CD8-positive, alpha-beta memory T cell (primary cell): ENCODE measurements around the gene IFIT5. TPM values are rescaled to one million over a fixed set of nuclear protein-coding genes. Genes with fewer than 3 reads are reported as not detected.
A peak's percentile ranks its signal among the peaks of the same experiment; 100 is the strongest.

ENCODE experiments used
- CTCF ChIA-PET: fragments of 350-600 bp; sonication (Branson Sonifier 250); formaldehyde crosslinking; loops from one replicate; lab custom pipeline; 2021; ENCODE audit warnings: antibody characterized with exemption; lab: Charles Lee
- POLR2A ChIA-PET: fragments of 350-600 bp; sonication (Branson Sonifier 250); formaldehyde crosslinking; loops from one replicate; lab custom pipeline; 2021; ENCODE audit warnings: antibody characterized with exemption; lab: Charles Lee
- DNase-seq, 5 donors: peaks; one replicate each; pipeline versions ENCODE4 v3.0.0 to v3.0.0-alpha.2; 2020 to 2022; ENCODE audit warnings: mixed read lengths in 1 of 5
- H3K27ac ChIP-seq: one replicate; pipeline ENCODE4 v1.7.0; 2013; ENCODE audit warnings: low read depth, mild to moderate bottlenecking, low read length, moderate library complexity
- H3K27me3 ChIP-seq: 2 replicates; pipeline ENCODE4 v1.7.0; 2013; ENCODE audit warnings: low read length, mild to moderate bottlenecking; ENCODE audit not compliant: insufficient read depth, poor library complexity, severe bottlenecking
- H3K36me3 ChIP-seq: 2 replicates; pipeline ENCODE4 v1.7.0; 2013; ENCODE audit warnings: mild to moderate bottlenecking, low read length, moderate library complexity; ENCODE audit not compliant: insufficient read depth
- H3K4me1 ChIP-seq: 2 replicates; pipeline ENCODE4 v1.7.0; 2013; ENCODE audit warnings: mild to moderate bottlenecking, low read length, moderate library complexity; ENCODE audit not compliant: insufficient read depth
- H3K4me3 ChIP-seq: 2 replicates; pipeline ENCODE4 v1.7.0; 2013; ENCODE audit warnings: mild to moderate bottlenecking, low read length
- H3K9me3 ChIP-seq: 2 replicates; pipeline ENCODE4 v1.7.0; 2013; ENCODE audit warnings: mild to moderate bottlenecking, low read length
- H3K27ac Mint-ChIP-seq, 8 donors: one replicate each; pipeline ENCODE4 v1.8.0; 2020 to 2021; ENCODE audit warnings: mixed read lengths in 8 of 8, mild to moderate bottlenecking in 6 of 8, inconsistent platforms in 3 of 8, moderate library complexity in 3 of 8
- H3K27me3 Mint-ChIP-seq, 2 donors: one replicate each; pipeline ENCODE4 v1.8.0; 2020 to 2021; ENCODE audit warnings: mixed read lengths in 2 of 2, mild to moderate bottlenecking in 1 of 2, moderate library complexity in 1 of 2
- H3K36me3 Mint-ChIP-seq, 3 donors: one replicate each; pipeline ENCODE4 v1.8.0; 2020 to 2021; ENCODE audit warnings: mixed read lengths in 3 of 3, inconsistent platforms in 1 of 3, mild to moderate bottlenecking in 1 of 3
- H3K4me1 Mint-ChIP-seq, 3 donors: one replicate each; pipeline ENCODE4 v1.8.0; 2020 to 2021; ENCODE audit warnings: mixed read lengths in 3 of 3, inconsistent platforms in 1 of 3, mild to moderate bottlenecking in 1 of 3
- H3K4me3 Mint-ChIP-seq, 7 donors: one replicate each; pipeline ENCODE4 v1.8.0; 2020 to 2021; ENCODE audit warnings: mixed read lengths in 7 of 7, mild to moderate bottlenecking in 6 of 7, moderate library complexity in 4 of 7, inconsistent platforms in 2 of 7
- H3K9me3 Mint-ChIP-seq, 5 donors: one replicate each; pipeline ENCODE4 v1.8.0; 2020 to 2022; ENCODE audit warnings: mixed read lengths in 5 of 5, mild to moderate bottlenecking in 3 of 5, moderate library complexity in 2 of 5, inconsistent platforms in 1 of 5
- polyA plus RNA-seq: library from polyadenylated mRNA; unstranded; fragments of 300-500 nt; fragmentation: Illumina TruSeq; gene quantifications from one replicate; pipeline ENCODE4 v1.2.3, GENCODE V29; 2021
- total RNA-seq, 2 experiments: library from RNA; stranded (reverse); gene quantifications; one replicate each; pipeline ENCODE4 v1.2.3, GENCODE V29; 2021

Gene IFIT5
- total RNA-seq (1 to 10 TPM; 6.2 to 6.5 TPM), polyA plus RNA-seq (7.9 TPM)

GRCh38 chr10:89414146-89414878, at the start of gene IFIT5:
Gene IFIT5, plus strand, starts transcription at chr10:89414568. Its CDS starts 231 bp downstream, at chr10:89414799.
- Mint-ChIP-seq H3K36me3 (peaks cover 0 to 25% (median 6%) of the 10 kb centered on the region in 3 donors), H3K27me3 (no peaks in the 10 kb centered on the region), H3K9me3 (no peaks in the 10 kb centered on the region), H3K27ac (peak within 1 kb of the TSS; percentile 89 to 100 (median 98)), H3K4me3 (peak within 1 kb of the TSS; percentile 92 to 97 (median 95)), H3K4me1 (peaks cover 56 to 71% (median 70%) of the 10 kb centered on the region in 3 donors)
- Histone ChIP-seq H3K36me3 (no peaks in the 10 kb centered on the region), H3K4me3 (peak within 1 kb of the TSS; percentile 88), H3K27ac (peak within 1 kb of the TSS; percentile 88), H3K4me1 (peaks cover 39% of the 10 kb centered on the region), H3K27me3 (no peaks in the 10 kb centered on the region), H3K9me3 (no peaks in the 10 kb centered on the region)
- CTCF ChIA-PET: interaction anchor here (0.8 to 1.4 kb wide), 9 partner anchors 13 to 163 kb away, joined by 3 to 6 read pairs (median 3); partner anchors contain the start of genes IFIT1, IFIT2 and LIPA
- POLR2A ChIA-PET: interaction anchor here (0.7 to 1.6 kb wide), 8 partner anchors 22 to 1749 kb away, joined by 3 to 30 read pairs (median 4); partner anchors contain the start of genes IFIT1, IFIT2, KIF20B and LIPA
- peak; percentile 52 to 82 (median 76) for DNase-seq

GRCh38 chr10:89367529-89367928, 46.8 kb upstream of the IFIT5 start:
- H3K9me3 Mint-ChIP-seq: no peaks in the 10 kb centered on the region
- Histone ChIP-seq H3K4me1 (peaks cover 5% of the 10 kb centered on the region), H3K36me3 (no peaks in the 10 kb centered on the region), H3K4me3 (no peak overlapping the region), H3K27me3 (no peaks in the 10 kb centered on the region), H3K9me3 (no peaks in the 10 kb centered on the region), H3K27ac (no peak overlapping the region)
- H3K27me3 Mint-ChIP-seq: peaks cover 5 to 17% of the 10 kb centered on the region in 2 donors
- peak overlapping the region in 2 of 7 donors; percentile 11 to 35 for H3K4me3 Mint-ChIP-seq
- peak in 2 of 5 donors; percentile 39 to 53 for DNase-seq
- ChIA-PET CTCF (interaction anchor here (1.2 to 1.6 kb wide), 2 partner anchors 26 to 94 kb away, joined by 3 to 4 read pairs; no protein-coding TSS in a partner anchor), POLR2A (no interaction called here)
- H3K27ac Mint-ChIP-seq: peak overlapping the region in 4 of 8 donors; percentile 11 to 49 (median 24)
- peaks cover 11 to 18% (median 16%) of the 10 kb centered on the region in 3 donors for H3K4me1 Mint-ChIP-seq
- H3K36me3 Mint-ChIP-seq: no peaks in the 10 kb centered on the region

GRCh38 chr10:89368129-89368528, 46.2 kb upstream of the IFIT5 start:
- Histone ChIP-seq H3K27me3 (no peaks in the 10 kb centered on the region), H3K36me3 (no peaks in the 10 kb centered on the region), H3K9me3 (no peaks in the 10 kb centered on the region), H3K4me1 (peaks cover 5% of the 10 kb centered on the region), H3K27ac (no peak overlapping the region), H3K4me3 (no peak overlapping the region)
- ChIA-PET CTCF (interaction anchor here (1.1 to 1.6 kb wide), 4 partner anchors 19 to 181 kb away, joined by 3 to 4 read pairs (median 3); no protein-coding TSS in a partner anchor), POLR2A (no interaction called here)
- DNase-seq: no peak
- peaks cover 11 to 17% (median 16%) of the 10 kb centered on the region in 3 donors for H3K4me1 Mint-ChIP-seq
- no peaks in the 10 kb centered on the region for H3K9me3 Mint-ChIP-seq
- peaks cover 5 to 21% of the 10 kb centered on the region in 2 donors for H3K27me3 Mint-ChIP-seq
- H3K4me3 Mint-ChIP-seq: no peak overlapping the region
- peak overlapping the region in 3 of 8 donors; percentile 11 to 52 (median 49) for H3K27ac Mint-ChIP-seq
- H3K36me3 Mint-ChIP-seq: no peaks in the 10 kb centered on the region

GRCh38 chr10:89369156-89370105, 44.9 kb upstream of the IFIT5 start:
- H3K9me3 Mint-ChIP-seq: no peaks in the 10 kb centered on the region
- Histone ChIP-seq H3K27ac (no peak overlapping the region), H3K27me3 (no peaks in the 10 kb centered on the region), H3K9me3 (no peaks in the 10 kb centered on the region), H3K4me1 (no peaks in the 10 kb centered on the region), H3K36me3 (no peaks in the 10 kb centered on the region), H3K4me3 (no peak overlapping the region)
- ChIA-PET CTCF (interaction anchor here (0.6 to 1.5 kb wide), 15 partner anchors 16 to 180 kb away, joined by 3 to 5 read pairs (median 3); partner anchors contain the start of genes IFIT1, IFIT5 and LIPA), POLR2A (interaction anchor here (0.6 kb wide), 1 partner anchor 1564 kb away, joined by 3 read pairs; no protein-coding TSS in a partner anchor)
- peak in 1 of 5 donors; percentile 21 for DNase-seq
- H3K4me3 Mint-ChIP-seq: no peak overlapping the region
- peaks cover 11 to 12% (median 11%) of the 10 kb centered on the region in 3 donors for H3K4me1 Mint-ChIP-seq
- peaks cover 0 to 3% (median 0%) of the 10 kb centered on the region in 3 donors for H3K36me3 Mint-ChIP-seq
- peak overlapping the region in 1 of 8 donors; percentile 26 for H3K27ac Mint-ChIP-seq
- peaks cover 5 to 25% of the 10 kb centered on the region in 2 donors for H3K27me3 Mint-ChIP-seq

- no peak overlapping the region for H3K4me3 ChIP-seq
- H3K27ac ChIP-seq: no peak overlapping the region
- Mint-ChIP-seq H3K4me3 (no peak overlapping the region), H3K36me3 (peaks cover 0 to 3% (median 0%) of the 10 kb centered on the region in 3 donors), H3K9me3 (no peaks in the 10 kb centered on the region), H3K4me1 (peaks cover 11 to 12% (median 11%) of the 10 kb centered on the region in 3 donors), H3K27ac (no peak overlapping the region), H3K27me3 (peaks cover 5 to 25% of the 10 kb centered on the region in 2 donors)
- ChIA-PET POLR2A (no interaction called here), CTCF (no interaction called here)
- no peaks in the 10 kb centered on the region for H3K4me1 ChIP-seq
- H3K36me3 ChIP-seq: no peaks in the 10 kb centered on the region
- H3K27me3 ChIP-seq: no peaks in the 10 kb centered on the region
- H3K9me3 ChIP-seq: no peaks in the 10 kb centered on the region
- DNase-seq: no peak
Measured at GRCh38 chr10:89371079-89371478, 43.3 kb upstream of the IFIT5 start.

GRCh38 chr10:89371987-89372386, 42.4 kb upstream of the IFIT5 start:
- no peaks in the 10 kb centered on the region for H3K36me3 ChIP-seq
- peaks cover 11 to 12% (median 11%) of the 10 kb centered on the region in 3 donors for H3K4me1 Mint-ChIP-seq

GRCh38 chr10:89373916-89374711, 40.3 kb upstream of the IFIT5 start:
- Mint-ChIP-seq H3K27ac (peak overlapping the region in 1 of 8 donors; percentile 32), H3K4me1 (no peaks in the 10 kb centered on the region), H3K36me3 (peaks cover 0 to 3% (median 0%) of the 10 kb centered on the region in 3 donors), H3K4me3 (no peak overlapping the region), H3K9me3 (no peaks in the 10 kb centered on the region), H3K27me3 (peaks cover 5 to 25% of the 10 kb centered on the region in 2 donors)
- Histone ChIP-seq H3K9me3 (no peaks in the 10 kb centered on the region), H3K27me3 (no peaks in the 10 kb centered on the region), H3K4me1 (no peaks in the 10 kb centered on the region), H3K27ac (peak overlapping the region; percentile 13), H3K36me3 (no peaks in the 10 kb centered on the region), H3K4me3 (no peak overlapping the region)
- ChIA-PET CTCF (no interaction called here), POLR2A (no interaction called here)
- no peak for DNase-seq

More at GRCh38 chr10:89371987-89372386, 42.4 kb upstream of the IFIT5 start:
- H3K4me3 ChIP-seq: no peak overlapping the region
- Mint-ChIP-seq H3K27me3 (peaks cover 5 to 25% of the 10 kb centered on the region in 2 donors), H3K36me3 (peaks cover 0 to 3% (median 0%) of the 10 kb centered on the region in 3 donors), H3K9me3 (no peaks in the 10 kb centered on the region), H3K27ac (no peak overlapping the region), H3K4me3 (no peak overlapping the region)
- no peak for DNase-seq
- no peaks in the 10 kb centered on the region for H3K4me1 ChIP-seq
- ChIA-PET CTCF (no interaction called here), POLR2A (no interaction called here)
- H3K27ac ChIP-seq: no peak overlapping the region
- H3K9me3 ChIP-seq: no peaks in the 10 kb centered on the region
- no peaks in the 10 kb centered on the region for H3K27me3 ChIP-seq
